ENCODE results near the gene MSANTD7. TPM values are rescaled to one million over a fixed set of nuclear protein-coding genes. Genes with fewer than 3 reads are reported as not detected.

Gene MSANTD7
- total and polyA plus RNA-seq, 9 of the 15 experiments (the other 6 are each of a cell fraction or from before 2014, with no cell fraction given), result 5.2 to 27.3 (median 23.6) TPM

- TF ChIP-seq TOE1 (IDR thresholded peaks at IDR 0.05; ENCODE audit: borderline replicate concordance) (no peak), TOE1 (CRISPR knock-in tag; IDR thresholded peaks at IDR 0.05; ENCODE audit: borderline replicate concordance, low read depth) (no peak), GABPA (tag; conservative IDR thresholded peaks at IDR 0.05; ENCODE audit: low read depth) (no peak), REST (IDR thresholded peaks at IDR 0.05; ENCODE audit: borderline replicate concordance) (peak; percentile 93), REST (CRISPR knock-in tag; IDR thresholded peaks at IDR 0.05; ENCODE audit: low read depth) (peak; percentile 82; the same call in 1 of the 2 replicates), BDP1 (IDR thresholded peaks at IDR 0.05; ENCODE audit: insufficient read depth, insufficient read length) (no peak), NFXL1 (CRISPR knock-in tag; IDR thresholded peaks at IDR 0.05) (no peak), RBM14 (IDR thresholded peaks at IDR 0.05; ENCODE audit: borderline replicate concordance, insufficient read depth, low read depth, low read length) (no peak), ZBTB9 (CRISPR knock-in tag; IDR thresholded peaks at IDR 0.05) (no peak), CHD2 (IDR thresholded peaks at IDR 0.05; ENCODE audit: low read depth, low read length) (no peak), ZNF407 (IDR thresholded peaks at IDR 0.05; ENCODE audit: low read depth) (no peak)
Measured at GRCh38 chr10:14880229-14880628, 42.1 kb downstream of the MSANTD7 start (continued).

Data from K562 (cell line).